HG03457 (cell line): Measurements from ENCODE around the gene MRPS17.

ENCODE experiments used
- ATAC-seq: cut with Tn5 transposase; IDR thresholded peaks from one replicate; pipeline ENCODE4 v1.9.1; 2021; ENCODE audit warnings: moderate number of reproducible peaks; ENCODE audit not compliant: unreplicated experiment

Gene MRPS17

DNA sequence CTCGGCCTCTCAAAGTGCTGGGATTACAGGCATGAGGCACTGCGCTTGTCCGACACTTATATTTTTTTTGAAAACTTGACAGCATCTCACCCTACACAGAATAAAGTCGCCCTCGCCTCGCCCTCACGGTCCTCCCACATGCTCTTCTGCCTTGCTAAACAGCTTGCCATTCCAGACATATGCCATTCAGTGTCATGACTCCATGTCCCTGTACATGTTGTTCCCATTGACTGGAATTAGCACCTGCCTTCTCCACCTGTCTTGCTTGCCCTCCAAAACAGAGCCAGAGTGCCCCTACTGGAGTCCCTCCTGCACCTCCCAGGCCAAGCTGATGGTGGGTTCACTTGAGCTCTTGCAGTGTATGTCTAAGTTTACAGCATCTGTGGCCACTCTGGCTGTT, 18.9 kb downstream of the MRPS17 start:
- ATAC-seq = no peak

DNA sequence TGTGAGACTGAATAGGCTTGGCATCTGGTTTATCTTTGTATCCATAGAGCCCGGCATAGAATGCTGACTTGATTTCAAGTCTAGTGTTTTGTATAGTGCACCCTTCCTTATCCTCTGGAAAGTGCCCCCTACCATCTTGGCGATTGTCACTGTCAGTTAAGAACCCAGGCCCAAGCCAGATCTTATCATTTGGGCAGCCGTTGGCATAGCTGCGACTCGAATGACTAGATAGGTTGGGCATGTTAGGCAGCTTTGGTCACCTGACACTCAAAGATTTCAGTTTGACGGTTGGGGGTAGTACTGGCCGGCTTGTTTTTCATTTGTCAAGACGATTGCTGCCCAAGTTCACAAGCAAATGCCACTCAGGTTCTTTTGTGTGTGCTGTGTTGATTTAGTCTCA, 19.3 kb downstream of the MRPS17 start:
- ATAC-seq = no peak

DNA sequence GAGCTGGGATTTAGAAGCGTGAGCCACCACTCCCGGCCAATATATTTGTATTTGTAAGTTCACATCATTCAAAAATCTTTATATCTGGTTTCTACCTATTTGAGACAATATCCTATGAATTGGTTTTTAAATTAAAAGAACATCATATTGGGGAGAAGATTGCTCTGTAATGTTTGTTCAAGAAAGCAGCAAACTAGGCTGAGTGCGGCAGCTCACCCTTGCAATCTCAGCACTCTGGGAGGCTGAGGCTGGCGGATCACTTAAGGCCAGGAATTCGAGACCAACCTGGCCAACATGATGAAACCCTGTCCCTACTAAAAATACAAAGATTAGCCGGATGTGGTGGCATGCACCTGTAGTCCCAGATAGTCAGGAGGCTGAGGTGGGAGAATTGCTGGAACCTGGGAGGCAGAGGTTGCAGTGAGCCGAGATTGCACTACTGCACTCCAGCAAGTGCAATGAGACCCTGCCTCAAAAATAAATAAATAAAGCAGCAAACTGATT, 22.1 kb downstream of the MRPS17 start:
- ATAC-seq = no peak

DNA sequence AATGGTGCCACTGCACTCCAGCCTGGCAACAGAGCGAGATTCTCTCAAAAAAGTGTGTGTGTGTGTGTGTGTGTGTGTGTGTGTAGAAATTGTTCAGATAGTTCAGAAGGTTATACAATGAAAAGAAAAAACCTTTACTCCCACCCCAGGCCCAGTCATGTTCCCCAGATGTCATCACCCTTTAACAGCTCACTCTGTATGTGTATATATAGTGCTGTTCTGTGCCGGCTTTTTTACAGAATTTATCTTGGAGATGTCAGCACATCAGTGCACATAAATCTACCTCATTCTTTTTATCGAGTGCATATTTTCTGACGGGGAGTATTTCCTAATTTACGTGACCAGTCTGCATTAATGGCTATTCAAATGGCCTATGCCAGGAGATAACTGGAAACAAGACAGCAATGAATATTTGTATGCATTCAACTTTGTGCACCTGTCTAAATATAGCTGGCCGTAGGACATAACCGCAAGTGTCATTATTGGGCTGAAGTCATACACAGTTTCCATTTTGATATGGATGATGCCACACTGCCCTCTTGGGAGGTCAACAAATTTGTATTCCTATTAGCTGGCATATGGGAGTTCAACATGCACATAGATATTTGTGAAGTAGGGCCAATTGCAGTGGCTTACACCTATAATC, 24.4 kb downstream of the MRPS17 start:
- ATAC-seq = no peak

DNA sequence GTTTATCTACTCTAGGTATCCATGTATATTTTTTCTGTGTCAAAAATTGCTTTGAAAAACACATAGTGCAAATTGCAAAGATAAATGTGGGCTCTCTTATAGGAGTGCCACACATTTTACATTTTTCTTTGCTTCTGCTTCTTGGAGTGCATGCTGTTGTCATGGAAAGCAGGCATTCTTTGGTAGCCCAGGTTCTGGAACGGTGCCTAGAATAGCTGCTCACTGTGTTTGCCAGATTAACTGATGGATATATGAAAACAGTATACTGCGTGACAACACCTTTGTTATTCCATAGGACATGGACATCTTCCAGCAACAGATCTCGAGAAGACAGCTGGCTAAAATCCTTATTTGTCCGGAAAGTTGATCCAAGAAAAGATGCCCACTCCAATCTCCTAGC, 26.2 kb downstream of the MRPS17 start:
- no peak for ATAC-seq

DNA sequence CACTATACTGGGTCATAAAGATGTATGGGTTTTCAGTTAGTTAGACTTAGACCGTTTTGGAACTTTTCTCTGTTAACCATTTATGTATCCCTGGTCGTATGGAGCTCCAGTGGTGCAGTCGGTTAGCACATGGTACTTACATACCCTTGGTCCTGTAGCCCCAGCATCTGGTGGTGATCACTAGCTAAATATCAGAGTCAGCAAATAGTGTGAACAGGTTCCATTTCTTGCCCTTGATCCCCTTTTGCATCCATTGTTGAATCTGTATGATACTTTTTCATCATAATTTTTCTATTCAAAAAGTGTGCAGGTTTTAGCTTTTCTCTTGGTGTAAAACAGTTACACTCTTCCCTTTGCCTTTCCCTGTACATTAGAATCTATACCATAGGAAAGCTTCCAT, 28.6 kb downstream of the MRPS17 start:
- no peak for ATAC-seq

DNA sequence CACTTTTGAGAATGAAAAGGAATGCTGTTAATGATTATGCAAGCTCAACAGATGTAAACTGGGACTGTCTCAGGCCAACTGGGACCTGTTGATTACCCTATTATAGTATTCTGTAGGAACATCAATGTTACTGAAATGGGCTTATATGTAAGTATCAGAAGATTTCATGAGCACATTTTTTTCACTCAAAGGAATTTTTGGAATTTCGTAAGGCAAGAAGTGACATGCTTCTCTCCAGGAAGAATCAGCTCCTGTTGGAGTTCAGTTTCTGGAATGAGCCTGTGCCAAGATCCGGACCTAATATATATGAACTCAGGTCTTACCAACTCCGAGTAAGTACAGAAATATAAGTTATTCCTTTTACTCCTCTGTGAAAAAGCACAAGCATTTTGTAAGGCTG, 31.9 kb downstream of the MRPS17 start:
- ATAC-seq = no peak

DNA sequence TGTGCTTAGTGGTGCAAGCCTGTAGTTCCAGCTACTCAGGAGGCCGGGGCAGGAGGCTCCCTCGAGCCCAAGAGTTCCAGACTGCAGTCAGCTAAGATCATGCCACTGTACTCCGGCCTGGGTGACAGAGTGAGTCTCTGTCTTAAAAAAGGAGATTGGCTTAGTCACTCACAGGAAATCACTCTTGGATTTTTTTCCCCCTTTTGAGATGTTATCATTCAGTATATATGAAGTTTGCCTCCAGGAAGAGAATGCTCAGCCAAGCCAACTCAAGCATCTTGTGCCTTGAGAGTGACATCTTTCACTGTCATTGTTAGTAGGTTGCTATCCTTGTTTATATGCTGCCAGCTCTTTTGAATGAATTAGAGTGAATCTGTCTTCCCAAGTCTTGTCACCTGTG, 40.7 kb downstream of the MRPS17 start:
- ATAC-seq = no peak

DNA sequence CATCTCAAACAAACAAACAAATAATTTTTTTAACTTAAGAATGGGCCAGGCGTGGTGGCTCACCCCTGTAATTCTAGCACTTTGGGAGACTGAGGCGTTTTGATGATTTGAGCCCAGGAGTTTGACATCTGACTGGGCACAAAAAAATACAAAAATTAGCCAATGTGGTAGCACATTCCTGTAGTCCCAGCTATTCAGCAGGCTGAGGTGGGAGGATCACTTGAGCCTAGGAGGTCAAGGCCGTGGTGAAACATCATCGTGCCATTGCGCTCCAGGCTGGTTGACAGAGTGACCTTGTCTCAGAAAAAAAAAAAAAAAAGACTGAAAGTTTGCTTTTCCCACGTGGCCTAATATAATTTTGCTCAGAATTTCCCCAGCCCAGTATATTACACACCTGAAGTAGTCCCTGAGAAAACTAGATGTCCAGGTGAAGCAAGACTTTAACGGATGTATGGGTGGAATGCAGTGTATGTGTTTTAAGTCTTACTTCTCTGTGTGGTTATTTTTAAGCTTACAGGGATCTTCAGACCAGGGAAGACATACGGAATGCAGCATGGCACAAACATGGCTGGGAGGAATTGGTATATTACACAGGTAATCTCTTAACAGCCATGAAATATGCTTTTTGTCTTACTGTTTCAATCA, 45.3 kb downstream of the MRPS17 start:
- no peak for ATAC-seq

DNA sequence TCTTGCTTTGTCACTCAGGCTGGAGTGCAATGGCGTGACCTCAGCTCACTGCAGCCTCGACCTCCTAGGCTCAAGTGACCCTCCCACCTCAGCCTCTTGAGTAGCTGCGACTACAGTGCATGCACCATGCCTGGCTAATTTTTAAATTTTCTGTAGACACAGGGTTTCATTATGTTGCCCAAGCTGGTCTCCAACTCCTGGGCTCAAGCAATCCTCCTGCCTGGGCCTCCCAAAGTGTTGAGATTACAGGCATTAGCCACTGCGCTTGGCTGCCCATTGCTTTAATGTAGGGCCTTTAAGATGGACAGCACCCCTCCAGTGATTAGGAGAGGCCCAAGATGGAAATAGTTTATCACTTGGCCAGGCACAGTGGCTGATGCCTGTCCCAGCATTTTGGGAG, 52.1 kb downstream of the MRPS17 start:
- ATAC-seq = no peak
